Anterior cingulate cortex (tissue), 58 donors: Measurements from ENCODE around the gene CPXM1.

Experiments
- DNase-seq, 58 donors: peaks; one replicate each; lab custom pipeline; 2025; lab: John Stamatoyannopoulos, UW

The CPXM1 gene

GRCh38 chr20:2804852-2805688, 4.6 kb upstream of the CPXM1 start:
- no peak for DNase-seq

DNA sequence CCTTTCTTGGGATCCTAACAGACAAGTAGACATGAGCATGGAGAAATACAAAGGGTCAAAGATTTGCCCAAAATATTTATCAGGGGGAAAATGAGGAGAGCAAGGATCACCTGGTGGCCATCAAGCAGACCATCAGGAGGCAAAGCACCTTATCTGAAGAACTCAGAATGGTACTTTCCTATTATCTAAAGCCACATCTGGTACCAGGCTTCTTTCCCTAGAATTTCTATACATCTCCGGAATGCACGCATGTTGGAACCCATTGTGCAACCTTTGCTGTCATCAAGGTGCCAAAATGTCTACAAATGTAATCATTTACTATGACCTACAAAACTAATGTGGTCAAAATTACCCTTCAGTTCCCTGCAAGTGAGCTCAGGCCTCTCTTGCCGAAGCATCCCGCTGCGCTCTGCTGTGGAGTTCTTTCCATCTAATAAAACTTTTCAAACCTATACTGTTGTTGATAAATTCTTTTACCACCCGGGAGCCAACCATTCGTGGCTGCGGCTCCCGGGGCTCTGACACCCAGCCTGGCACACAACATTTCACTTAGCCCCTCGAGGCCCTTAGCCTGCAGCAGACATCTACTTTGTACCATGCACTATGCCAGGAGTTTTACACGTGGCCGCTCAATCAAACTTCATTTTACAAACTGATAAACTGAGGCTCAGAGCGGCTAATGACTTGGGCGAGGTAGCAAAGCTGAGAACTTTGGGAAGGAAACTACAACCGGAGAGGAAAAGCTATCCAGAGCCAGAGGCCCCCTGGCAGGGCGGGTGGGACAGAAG, 3.8 kb upstream of the CPXM1 start:
- DNase-seq = no peak

DNA sequence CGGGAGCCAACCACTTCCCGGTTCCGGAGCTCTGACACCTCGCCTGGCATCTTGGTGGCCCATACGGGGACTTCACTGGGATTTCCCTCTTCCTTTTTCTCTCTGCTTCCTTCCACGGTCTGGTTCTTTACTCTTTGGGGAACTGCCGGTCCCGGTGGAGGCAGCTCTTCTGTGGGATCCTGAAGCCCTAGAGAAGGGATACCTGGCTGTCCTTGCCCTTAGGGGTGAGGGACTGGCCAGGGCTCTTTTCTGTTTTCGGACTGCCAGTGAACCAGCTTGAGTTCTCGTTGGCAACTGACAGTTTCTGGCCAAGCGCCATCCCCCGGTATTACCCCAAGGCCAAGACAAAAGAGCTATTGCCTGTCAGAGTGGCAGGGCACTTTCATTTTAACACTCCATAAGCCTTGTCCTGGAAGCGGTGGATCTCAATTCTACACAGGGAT, 880 bp upstream of the CPXM1 start:
- no peak for DNase-seq

DNA sequence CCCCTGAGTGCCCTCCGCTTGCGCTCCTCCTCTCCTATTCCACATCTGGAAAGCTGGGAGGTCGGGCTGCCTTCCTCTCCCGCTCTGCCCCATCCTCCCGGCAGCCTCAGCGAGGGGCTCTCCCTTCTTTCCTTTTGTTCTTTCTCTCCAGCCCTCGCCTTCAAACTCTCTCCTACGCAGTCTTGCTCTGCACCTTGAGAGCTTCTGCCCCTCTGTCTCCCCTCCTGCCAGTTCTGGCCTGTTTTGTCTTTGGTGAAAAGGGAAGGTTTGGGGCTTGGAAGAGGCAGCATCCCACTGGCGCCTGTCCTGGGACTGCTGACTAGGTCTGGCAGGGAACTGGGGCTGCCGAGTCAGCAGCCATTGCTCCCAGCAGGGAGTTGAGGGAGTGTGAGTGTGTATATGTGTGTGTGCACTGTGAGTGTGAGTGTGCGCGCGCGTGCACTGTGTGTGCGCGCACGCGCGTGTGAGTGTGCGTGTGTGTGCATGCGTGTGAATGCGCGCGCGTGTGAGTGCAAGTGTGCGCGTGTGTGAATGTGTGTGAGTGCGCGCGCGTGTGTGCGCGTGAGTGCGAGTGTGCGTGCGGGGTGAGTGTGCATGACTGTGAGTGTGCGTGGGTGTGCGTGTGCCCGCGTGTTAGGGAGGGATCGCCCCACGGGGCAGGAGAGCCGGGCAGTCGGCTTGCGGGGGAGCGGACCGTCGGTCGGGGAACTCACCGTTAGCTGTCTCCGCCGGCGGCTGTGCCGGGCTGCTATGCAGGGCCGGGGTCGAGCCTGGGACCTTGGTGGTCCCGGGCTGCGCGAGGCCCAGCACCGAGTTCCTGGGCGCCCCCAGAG, 523 bp downstream of the CPXM1 start:
- no peak for DNase-seq

- no peak for DNase-seq
Observed at GRCh38 chr20:2799271-2799670, 1.2 kb downstream of the CPXM1 start.

DNA sequence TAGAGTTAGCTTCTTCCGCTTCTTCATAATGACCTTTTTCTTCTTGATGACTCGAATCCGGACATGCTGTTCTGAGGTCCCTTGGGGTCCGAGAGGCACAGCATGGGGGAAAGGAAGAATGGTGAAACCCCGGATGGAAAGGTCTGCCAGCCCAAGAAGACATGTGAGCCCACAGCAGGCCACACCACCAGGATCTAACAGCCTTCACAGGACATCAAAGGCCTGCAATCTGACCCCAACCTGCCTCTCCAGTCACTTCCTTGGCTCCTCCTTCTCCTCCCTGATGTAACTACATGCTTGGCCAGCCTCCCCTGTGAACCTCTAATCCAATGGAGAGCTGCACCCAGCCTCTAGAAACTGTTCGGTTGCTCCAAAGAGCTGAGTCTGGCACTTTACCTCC, 1.6 kb downstream of the CPXM1 start:
- DNase-seq = no peak

DNA sequence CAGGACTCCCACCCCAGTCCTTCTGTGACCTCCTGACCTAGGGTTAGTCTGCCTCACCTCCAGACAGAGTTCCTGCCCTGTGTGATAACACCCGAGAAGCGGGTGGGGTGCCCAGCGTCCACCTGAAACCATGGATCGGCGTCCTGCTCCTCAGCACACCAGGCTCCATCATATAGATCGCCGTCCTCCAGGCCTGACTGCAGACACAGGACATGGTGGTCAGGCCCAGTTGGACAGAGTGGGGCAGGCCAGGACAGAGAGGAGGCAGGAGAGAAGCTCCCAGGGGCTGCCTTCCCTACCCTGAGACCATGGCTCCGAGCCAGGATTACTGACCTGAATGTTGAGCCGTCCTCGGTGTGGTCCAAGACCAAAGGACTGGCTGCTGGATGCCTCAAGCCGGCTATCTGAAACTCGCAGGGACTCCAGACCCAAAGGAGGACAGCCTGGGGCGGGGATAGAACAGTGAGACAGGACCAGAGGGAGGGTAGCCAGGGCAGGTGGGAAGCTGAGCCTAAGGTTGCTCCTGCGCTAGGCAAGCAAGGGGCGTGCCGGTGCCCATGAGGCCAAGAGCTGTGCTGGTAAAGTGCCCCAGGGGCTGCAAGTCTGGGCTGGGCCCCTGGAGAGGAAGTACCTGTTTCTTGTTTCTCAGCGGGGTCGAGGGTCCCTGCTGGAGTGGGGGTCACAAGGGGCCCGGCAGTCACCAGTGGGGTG, 2.2 kb downstream of the CPXM1 start:
- no peak for DNase-seq

DNA sequence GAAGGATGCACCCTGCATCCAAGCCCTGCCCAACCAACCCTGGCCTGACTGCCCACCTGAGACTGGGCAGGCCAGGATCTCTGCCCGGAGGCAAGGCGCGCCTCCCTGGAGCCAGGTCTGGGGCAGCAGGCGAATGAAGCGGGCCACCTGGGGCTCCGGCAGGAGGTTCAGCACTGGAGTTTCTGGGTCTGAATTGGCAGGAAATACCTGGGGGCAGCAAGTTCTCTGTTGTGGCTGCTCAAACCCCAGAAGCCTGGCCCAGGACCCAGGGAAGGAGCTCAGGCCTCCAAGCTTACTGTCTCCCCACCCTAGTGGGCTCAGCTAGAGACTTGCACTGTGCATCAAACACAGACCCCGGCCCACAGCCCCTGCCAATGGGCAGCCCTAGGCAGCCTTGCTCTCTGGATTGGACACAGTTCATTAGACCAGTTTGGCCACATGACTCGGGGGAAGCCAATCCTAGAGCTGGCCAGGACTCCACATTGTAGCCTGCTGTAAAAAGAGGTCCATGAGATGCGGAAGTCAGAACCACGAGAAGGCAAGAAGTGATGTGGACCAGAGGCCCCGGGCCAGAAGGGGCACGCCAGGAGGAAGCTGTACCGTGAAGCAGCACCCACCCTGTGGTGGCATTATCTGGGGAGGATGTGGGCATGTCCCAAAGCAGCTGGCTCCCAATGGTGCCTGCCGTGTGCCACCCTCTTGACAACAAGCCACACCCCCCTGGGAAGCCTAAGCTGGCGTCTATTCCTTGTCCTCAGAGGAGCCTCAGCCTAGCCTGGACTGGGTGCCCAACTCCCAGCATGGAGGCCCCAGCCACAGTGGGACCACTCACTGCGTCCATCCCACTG, 3.1 kb downstream of the CPXM1 start:
- DNase-seq = no peak

- no peak for DNase-seq
Observed at GRCh38 chr20:2796011-2796660, 4.3 kb downstream of the CPXM1 start.

GRCh38 chr20:2795451-2795850, 5.0 kb downstream of the CPXM1 start:
- no peak for DNase-seq

GRCh38 chr20:2794866-2795447, 5.5 kb downstream of the CPXM1 start:
- no peak for DNase-seq

GRCh38 chr20:2794202-2794748, 6.2 kb downstream of the CPXM1 start:
- no peak for DNase-seq

DNA sequence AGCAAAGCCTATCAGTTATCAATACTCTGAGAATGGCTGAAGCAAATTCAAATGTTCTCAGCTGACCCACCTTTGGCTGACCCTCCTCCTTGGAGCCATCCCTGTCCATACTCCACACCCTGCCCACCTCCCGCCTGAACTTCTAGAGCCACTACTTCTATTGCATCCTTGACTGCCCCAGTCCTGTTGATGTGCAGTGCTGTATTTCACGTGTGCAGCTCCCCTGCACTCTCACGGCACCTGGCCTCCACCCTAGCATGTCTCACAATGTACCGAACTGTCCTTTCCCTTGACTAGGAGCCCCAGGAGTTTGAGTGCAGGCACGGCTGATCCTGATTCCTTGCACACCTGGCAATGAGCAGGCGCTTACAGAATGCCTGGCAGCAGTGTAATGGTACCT, 7.0 kb downstream of the CPXM1 start:
- no peak for DNase-seq

DNA sequence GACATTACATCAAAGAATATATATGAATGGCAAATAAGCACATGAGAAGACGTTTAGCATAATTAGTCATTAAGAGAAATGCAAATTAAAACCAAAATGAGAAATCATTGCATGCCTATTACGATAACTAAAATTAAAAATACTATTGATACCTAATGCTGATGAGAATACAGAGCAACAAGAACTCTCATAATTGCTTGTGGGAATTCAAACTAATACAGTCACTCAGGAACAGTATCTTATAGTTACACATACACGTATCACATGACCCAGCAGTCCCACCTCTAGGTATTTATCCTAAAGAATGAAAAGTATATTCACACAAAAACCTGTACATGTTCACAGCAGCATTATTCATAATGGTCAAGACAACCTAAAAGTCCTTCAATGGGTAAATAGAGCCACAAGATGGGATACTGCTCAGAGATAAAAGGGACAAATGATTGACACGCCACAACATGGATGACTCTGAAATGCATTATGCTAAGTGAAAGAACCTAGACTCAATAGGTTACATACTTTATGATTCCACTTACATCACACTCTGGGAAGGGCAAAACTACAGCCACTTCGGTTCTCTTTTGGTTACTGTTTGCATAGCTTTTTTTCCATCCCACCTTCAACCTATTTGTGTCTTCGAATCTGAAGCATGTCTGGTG, 16.4 kb downstream of the CPXM1 start:
- no peak for DNase-seq

- DNase-seq = no peak
Observed at GRCh38 chr20:2780948-2781347, 19.5 kb downstream of the CPXM1 start.

DNA sequence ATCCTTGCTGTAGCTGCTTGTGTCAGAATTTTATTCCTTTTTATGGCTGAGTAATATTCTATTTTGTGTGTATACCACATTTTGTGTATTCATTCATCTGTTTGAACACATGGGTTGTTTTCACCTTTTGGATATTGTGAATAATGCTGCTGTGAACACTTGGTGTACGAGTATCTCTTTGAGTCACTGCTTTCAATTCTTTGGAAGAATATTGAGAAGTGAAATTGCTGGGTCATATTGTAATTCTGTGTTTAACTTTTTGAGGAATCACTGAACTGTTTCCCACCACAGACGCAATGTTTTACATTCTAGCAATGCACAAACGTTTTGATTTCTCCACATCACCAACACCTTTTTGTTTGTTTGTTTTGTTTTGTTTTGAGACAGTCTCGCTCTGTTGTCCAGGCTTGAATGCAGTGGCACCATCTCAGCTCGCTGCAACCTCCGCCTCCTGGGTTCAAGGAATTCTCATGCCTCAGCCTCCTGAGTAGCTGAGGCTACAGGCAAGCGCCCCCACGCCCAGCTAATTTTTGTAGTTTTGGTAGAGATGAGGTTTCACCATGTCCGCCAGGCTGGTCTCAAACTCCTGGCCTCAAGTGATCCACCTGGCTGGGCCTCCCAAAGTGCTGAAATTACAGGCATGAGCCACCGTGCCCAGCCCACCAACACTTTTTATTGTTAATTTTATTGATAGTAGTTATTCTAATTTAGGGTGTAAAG, 21.7 kb downstream of the CPXM1 start:
- DNase-seq = no peak

DNA sequence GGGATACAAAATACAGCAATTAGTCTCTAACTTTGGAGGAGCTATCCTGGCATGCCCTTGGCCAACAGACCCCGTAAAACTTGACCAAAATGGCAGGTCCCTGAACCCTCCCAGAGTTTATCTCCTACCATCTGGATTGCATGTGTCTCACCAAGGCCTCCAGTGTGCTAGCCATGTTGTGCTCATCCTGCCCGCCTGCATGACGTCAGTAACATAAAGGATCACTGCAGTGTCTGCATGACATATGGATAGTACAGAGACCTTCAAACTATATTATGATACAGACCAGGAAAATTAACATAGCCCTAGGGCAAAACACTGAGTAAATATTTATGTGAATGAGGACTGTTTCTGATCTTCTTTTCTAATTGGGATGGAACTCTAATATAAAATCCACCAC, 25.3 kb downstream of the CPXM1 start:
- DNase-seq = no peak
